SK-N-DZ (cell line): ENCODE results near the gene C12orf42.
"Not testable (repeated sequence)": the region's sequence is repeated elsewhere in the genome, so short reads cannot be mapped to it uniquely, and the experiment has no call there.

ENCODE experiments used
- DNase-seq: peaks from one replicate; pipeline ENCODE4 v3.0.0-alpha.2; 2015; ENCODE audit warnings: low spot score

The C12orf42 gene

GRCh38 chr12:103494734-103495468, 867 bp downstream of the C12orf42 start:
- peak; percentile 26 for DNase-seq

GRCh38 chr12:103494051-103494733, 1.6 kb downstream of the C12orf42 start:
- DNase-seq = no peak

- DNase-seq = no peak
Observed at GRCh38 chr12:103493199-103493598, 2.6 kb downstream of the C12orf42 start.

GRCh38 chr12:103482365-103482764, 13.4 kb downstream of the C12orf42 start:
- no peak for DNase-seq

- no peak for DNase-seq
Observed at GRCh38 chr12:103475073-103475472, 20.7 kb downstream of the C12orf42 start.

- DNase-seq = no peak
Observed at GRCh38 chr12:103470664-103471063, 25.1 kb downstream of the C12orf42 start.

GRCh38 chr12:103469719-103470118, 26.0 kb downstream of the C12orf42 start:
- DNase-seq = no peak

- no peak for DNase-seq
Observed at GRCh38 chr12:103468837-103469236, 26.9 kb downstream of the C12orf42 start.

- DNase-seq = no peak
Observed at GRCh38 chr12:103462675-103463074, 33.1 kb downstream of the C12orf42 start.

- no peak for DNase-seq
Observed at GRCh38 chr12:103457471-103457870, 38.3 kb downstream of the C12orf42 start.

- DNase-seq = no peak
Observed at GRCh38 chr12:103456006-103456405, 39.8 kb downstream of the C12orf42 start.

- no peak for DNase-seq
Observed at GRCh38 chr12:103455020-103455763, 40.6 kb downstream of the C12orf42 start.

GRCh38 chr12:103444983-103445382, 50.8 kb downstream of the C12orf42 start:
- no peak for DNase-seq

GRCh38 chr12:103442822-103443221, 52.9 kb downstream of the C12orf42 start:
- DNase-seq = no peak

GRCh38 chr12:103442182-103442555, 53.6 kb downstream of the C12orf42 start:
- no peak for DNase-seq

- no peak for DNase-seq
Observed at GRCh38 chr12:103441437-103442181, 54.2 kb downstream of the C12orf42 start.

GRCh38 chr12:103434165-103435105, 61.3 kb downstream of the C12orf42 start:
- DNase-seq = not testable (repeated sequence)

GRCh38 chr12:103431950-103432349, 63.8 kb downstream of the C12orf42 start:
- DNase-seq = no peak

- no peak for DNase-seq
Observed at GRCh38 chr12:103431387-103431786, 64.4 kb downstream of the C12orf42 start.

GRCh38 chr12:103425674-103426073, 70.1 kb downstream of the C12orf42 start:
- DNase-seq = not testable (repeated sequence)
